Measurements from ENCODE around the gene VSX1.

The VSX1 gene

GRCh38 chr20:25040438-25040831 is 41.5 kb downstream of the VSX1 start:
- DNase-seq (ENCODE audit: low read depth in 2 of 2), result no peak

GRCh38 chr20:25039697-25040437 is 42.1 kb downstream of the VSX1 start:
- DNase-seq (ENCODE audit: low read depth in 2 of 2), result no peak

- no peak for DNase-seq (ENCODE audit: low read depth in 2 of 2)
Observed at GRCh38 chr20:25038591-25039015, 43.3 kb downstream of the VSX1 start.

GRCh38 chr20:25038103-25038410 is 43.9 kb downstream of the VSX1 start:
- no peak for DNase-seq (ENCODE audit: low read depth in 2 of 2)

- no peak for DNase-seq (ENCODE audit: low read depth in 2 of 2)
Observed at GRCh38 chr20:25037288-25038102, 44.4 kb downstream of the VSX1 start.

- DNase-seq (ENCODE audit: low read depth in 2 of 2), result no peak
Observed at GRCh38 chr20:25036331-25036936, 45.5 kb downstream of the VSX1 start.

- DNase-seq (ENCODE audit: low read depth in 2 of 2), result no peak
Observed at GRCh38 chr20:25035921-25036320, 46.0 kb downstream of the VSX1 start.

GRCh38 chr20:25033924-25034300 is 48.0 kb downstream of the VSX1 start:
- no peak for DNase-seq (ENCODE audit: low read depth in 2 of 2)

- DNase-seq (ENCODE audit: low read depth in 2 of 2), result no peak
Observed at GRCh38 chr20:25033265-25033923, 48.5 kb downstream of the VSX1 start.

GRCh38 chr20:25032478-25033264 is 49.3 kb downstream of the VSX1 start:
- no peak for DNase-seq (ENCODE audit: low read depth in 2 of 2)

- no peak for DNase-seq (ENCODE audit: low read depth in 2 of 2)
Observed at GRCh38 chr20:25032065-25032477, 49.9 kb downstream of the VSX1 start.

- DNase-seq (ENCODE audit: low read depth in 2 of 2), result no peak
Observed at GRCh38 chr20:25031241-25031640, 50.7 kb downstream of the VSX1 start.

GRCh38 chr20:25030649-25031207 is 51.2 kb downstream of the VSX1 start:
- no peak for DNase-seq (ENCODE audit: low read depth in 2 of 2)

- no peak for DNase-seq (ENCODE audit: low read depth in 2 of 2)
Observed at GRCh38 chr20:25030007-25030648, 51.8 kb downstream of the VSX1 start.

- DNase-seq (ENCODE audit: low read depth in 2 of 2), result no peak
Observed at GRCh38 chr20:25025986-25026605, 55.8 kb downstream of the VSX1 start.

All from stimulated activated CD4-positive, alpha-beta T cell treated with anti-CD3 and anti-CD28 coated beads, Interleukin-1b, Interleukin-23, amount 100 ng/mL, for 1 hour (primary cell).